ENCODE data around the gene PIGU.

DNA sequence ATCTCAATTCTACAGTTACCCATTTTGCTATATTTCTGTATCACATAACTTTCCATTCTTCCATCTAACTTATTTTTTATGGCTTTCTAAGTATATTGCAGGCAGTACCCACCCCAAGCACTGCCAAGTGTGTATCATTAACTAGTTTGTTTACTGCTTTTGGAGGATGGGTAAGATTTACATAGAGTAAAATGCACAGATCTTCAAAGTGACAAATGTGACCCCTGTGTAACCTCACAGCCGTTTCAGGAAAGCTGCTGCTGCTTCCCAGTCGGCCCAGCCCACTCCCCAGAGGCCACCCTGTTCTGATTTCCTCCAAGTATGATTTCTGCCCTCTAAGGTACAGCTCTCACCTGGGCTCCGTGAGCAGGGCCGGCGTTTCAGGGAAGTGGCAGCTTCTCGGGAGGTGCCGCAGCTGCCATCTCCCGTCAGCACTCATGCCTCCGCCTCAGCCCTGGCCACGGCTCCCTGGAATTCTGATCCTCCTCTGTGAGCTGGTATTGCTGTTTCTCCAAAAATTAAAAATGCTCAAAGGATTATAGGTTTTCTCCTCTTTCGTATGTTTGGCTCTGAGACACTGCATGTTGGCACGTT lies 133.3 kb downstream of the PIGU start:
- TF ChIP-seq, protein P1, sequence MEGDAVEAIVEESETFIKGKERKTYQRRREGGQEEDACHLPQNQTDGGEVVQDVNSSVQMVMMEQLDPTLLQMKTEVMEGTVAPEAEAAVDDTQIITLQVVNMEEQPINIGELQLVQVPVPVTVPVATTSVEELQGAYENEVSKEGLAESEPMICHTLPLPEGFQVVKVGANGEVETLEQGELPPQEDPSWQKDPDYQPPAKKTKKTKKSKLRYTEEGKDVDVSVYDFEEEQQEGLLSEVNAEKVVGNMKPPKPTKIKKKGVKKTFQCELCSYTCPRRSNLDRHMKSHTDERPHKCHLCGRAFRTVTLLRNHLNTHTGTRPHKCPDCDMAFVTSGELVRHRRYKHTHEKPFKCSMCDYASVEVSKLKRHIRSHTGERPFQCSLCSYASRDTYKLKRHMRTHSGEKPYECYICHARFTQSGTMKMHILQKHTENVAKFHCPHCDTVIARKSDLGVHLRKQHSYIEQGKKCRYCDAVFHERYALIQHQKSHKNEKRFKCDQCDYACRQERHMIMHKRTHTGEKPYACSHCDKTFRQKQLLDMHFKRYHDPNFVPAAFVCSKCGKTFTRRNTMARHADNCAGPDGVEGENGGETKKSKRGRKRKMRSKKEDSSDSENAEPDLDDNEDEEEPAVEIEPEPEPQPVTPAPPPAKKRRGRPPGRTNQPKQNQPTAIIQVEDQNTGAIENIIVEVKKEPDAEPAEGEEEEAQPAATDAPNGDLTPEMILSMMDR (IDR thresholded peaks at IDR 0.05), result no peak
- no peak for TF ChIP-seq POLR2A (IDR thresholded peaks at IDR 0.05)
